GM23338 (cell line): ENCODE results near the gene LMAN1L. TPM values are rescaled to one million over a fixed set of nuclear protein-coding genes. Genes with fewer than 3 reads are reported as not detected.

Experiments
- ATAC-seq: fragments of 200-7000 bp; cut with Tn5 transposase; 3 replicates; pipeline ENCODE4 v1.9.1; 2020
- DNase-seq: peaks from one replicate; pipeline ENCODE4 v3.0.0-alpha.2; 2015; ENCODE audit warnings: low spot score
- H2AFZ ChIP-seq: fragments of 200-600 bp; sonication (generic); 2 replicates; pipeline ENCODE4 v1.8.0; 2016; ENCODE audit warnings: antibody characterized with exemption, mild to moderate bottlenecking, moderate library complexity
- H3F3A ChIP-seq: fragments of 200-600 bp; sonication (generic); replicated peaks from 2 replicates; pipeline ENCODE4 v1.8.0; 2017; ENCODE audit warnings: antibody characterized with exemption, mixed run types, low read depth
- H3K27ac ChIP-seq: fragments of 200-600 bp; sonication (generic); 2 replicates; pipeline ENCODE4 v1.6.1; 2016; ENCODE audit warnings: low read depth
- H3K27me3 ChIP-seq: fragments of 200-600 bp; sonication (generic); 2 replicates; pipeline ENCODE4 v1.8.0; 2016; ENCODE audit warnings: mild to moderate bottlenecking, mixed run types, moderate library complexity; ENCODE audit not compliant: insufficient read depth
- H3K36me3 ChIP-seq: fragments of 200-600 bp; sonication (generic); 2 replicates; pipeline ENCODE4 v1.8.0; 2016; ENCODE audit warnings: mild to moderate bottlenecking; ENCODE audit not compliant: insufficient read depth
- H3K4me1 ChIP-seq: fragments of 200-600 bp; sonication (generic); 2 replicates; pipeline ENCODE4 v1.8.0; 2016; ENCODE audit warnings: mild to moderate bottlenecking, moderate library complexity; ENCODE audit not compliant: insufficient read depth
- H3K4me2 ChIP-seq: fragments of 200-600 bp; sonication (generic); 2 replicates; pipeline ENCODE4 v1.7.1; 2017; ENCODE audit warnings: mixed run types
- H3K4me3 ChIP-seq: fragments of 200-600 bp; sonication (generic); 2 replicates; pipeline ENCODE4 v1.6.1; 2016; ENCODE audit warnings: mixed run types
- H3K79me2 ChIP-seq: fragments of 200-600 bp; sonication (generic); replicated peaks from 2 replicates; pipeline ENCODE4 v1.8.0; 2017; ENCODE audit warnings: mild to moderate bottlenecking; ENCODE audit not compliant: insufficient read depth
- H3K9me2 ChIP-seq: fragments of 200-600 bp; sonication (generic); 2 replicates; pipeline ENCODE4 v1.8.0; 2017; ENCODE audit not compliant: insufficient read depth
- H4K20me1 ChIP-seq: fragments of 200-600 bp; sonication (generic); replicated peaks from 2 replicates; pipeline ENCODE4 v1.8.0; 2017; ENCODE audit warnings: mild to moderate bottlenecking; ENCODE audit not compliant: insufficient read depth
- H3K27ac Mint-ChIP-seq: 2 replicates; pipeline ENCODE4 v1.8.0; 2020; ENCODE audit warnings: inconsistent platforms, mild to moderate bottlenecking, moderate library complexity, mixed read lengths
- H3K27me3 Mint-ChIP-seq: 3 replicates; pipeline ENCODE4 v1.8.0; 2022; ENCODE audit warnings: low read depth, mild to moderate bottlenecking, moderate library complexity, mixed read lengths, inconsistent platforms; ENCODE audit not compliant: insufficient read depth, poor library complexity
- H3K36me3 Mint-ChIP-seq: 3 replicates; pipeline ENCODE4 v1.8.0; 2021; ENCODE audit warnings: low read depth, mild to moderate bottlenecking, inconsistent platforms, moderate library complexity, mixed read lengths
- H3K4me1 Mint-ChIP-seq: 3 replicates; pipeline ENCODE4 v1.8.0; 2020; ENCODE audit warnings: mild to moderate bottlenecking, inconsistent platforms, mixed read lengths
- H3K4me3 Mint-ChIP-seq: 3 replicates; pipeline ENCODE4 v1.8.0; 2021; ENCODE audit warnings: moderate library complexity, mild to moderate bottlenecking, inconsistent platforms, mixed read lengths
- H3K9me3 Mint-ChIP-seq: 3 replicates; pipeline ENCODE4 v1.8.0; 2020; ENCODE audit warnings: moderate library complexity, mild to moderate bottlenecking, inconsistent platforms, mixed read lengths
- CREB1 ChIP-seq: fragments of 250-450 bp; sonication (Bioruptor Pico); IDR thresholded peaks from 2 replicates; pipeline ENCODE4 v1.5.0; 2020; ENCODE audit warnings: low read depth, mild to moderate bottlenecking, moderate library complexity
- CTCF ChIP-seq, 2 experiments: fragments of 200-600 bp in 1 of 2; sonication (generic) in 1 of 2; conservative IDR thresholded peaks; 2 replicates each; pipeline versions ENCODE4 v1.5.1 to v1.6.1; 2016 to 2017; ENCODE audit warnings: antibody characterized with exemption in 2 of 2, low read depth in 2 of 2, mild to moderate bottlenecking in 2 of 2, moderate library complexity in 1 of 2
- ETS1 ChIP-seq: IDR thresholded peaks from 2 replicates; pipeline ENCODE4 v1.6.1; 2016; ENCODE audit warnings: antibody characterized with exemption
- EZH2 ChIP-seq: fragments of 200-600 bp; sonication (generic); IDR thresholded peaks from one replicate; pipeline ENCODE4 v1.8.0; 2017; ENCODE audit warnings: antibody characterized with exemption, mild to moderate bottlenecking, low read depth; ENCODE audit not compliant: unreplicated experiment
- EZH2phosphoT487 ChIP-seq: fragments of 200-600 bp; sonication (generic); IDR thresholded peaks from one replicate; pipeline ENCODE4 v1.8.1; 2018; ENCODE audit warnings: antibody characterized with exemption; ENCODE audit not compliant: unreplicated experiment
- JUNB ChIP-seq: IDR thresholded peaks from one replicate; pipeline ENCODE4 v1.6.1; 2016; ENCODE audit warnings: antibody characterized with exemption; ENCODE audit not compliant: unreplicated experiment
- NANOG ChIP-seq: IDR thresholded peaks from 2 replicates; pipeline ENCODE4 v1.6.1; 2016; ENCODE audit warnings: antibody characterized with exemption, borderline replicate concordance
- POLR2AphosphoS5 ChIP-seq: IDR thresholded peaks from 2 replicates; pipeline ENCODE4 v1.6.1; 2016; ENCODE audit warnings: antibody characterized with exemption, low read depth
- REST ChIP-seq: IDR thresholded peaks from one replicate; pipeline ENCODE4 v1.6.1; 2018; ENCODE audit warnings: antibody characterized with exemption; ENCODE audit not compliant: unreplicated experiment
- STAT1 ChIP-seq: IDR thresholded peaks from one replicate; pipeline ENCODE4 v1.6.1; 2016; ENCODE audit warnings: antibody characterized with exemption; ENCODE audit not compliant: unreplicated experiment
- ZNF114 ChIP-seq: fragments of 250-450 bp; sonication (Bioruptor Pico); IDR thresholded peaks from 2 replicates; pipeline ENCODE4 v1.5.0; 2020; ENCODE audit warnings: mild to moderate bottlenecking, moderate library complexity
- ZNF331 ChIP-seq: fragments of 250-450 bp; sonication (Bioruptor Pico); IDR thresholded peaks from 2 replicates; pipeline ENCODE4 v1.5.0; 2020; ENCODE audit warnings: low read depth, mild to moderate bottlenecking, moderate library complexity
- ZNF462 ChIP-seq: fragments of 250-450 bp; sonication (Bioruptor Pico); IDR thresholded peaks from 2 replicates; pipeline ENCODE4 v1.5.0; 2020; ENCODE audit warnings: mild to moderate bottlenecking, moderate library complexity
- polyA plus RNA-seq: library from polyadenylated mRNA; unstranded; fragments of >200 nt; fragmentation: Nextera tagmentation; extraction: Ambion mirVana; gene quantifications from 2 replicates; pipeline ENCODE4 v1.2.1, GENCODE V29; 2016
- total RNA-seq: library from RNA; depleted of rRNA; stranded (reverse); fragments of >200 nt; shearing (Covaris generic); gene quantifications from 2 replicates; pipeline ENCODE4 v1.2.3, GENCODE V29; 2014

The LMAN1L gene
- total and polyA plus RNA-seq, 2 experiments from 2014 or later: not detected

- ATAC-seq (no peak), DNase-seq (no peak)
- Mint-ChIP-seq H3K4me1 (peaks cover 38% of the 10 kb centered on the region), H3K36me3 (no peaks in the 10 kb centered on the region), H3K4me3 (peak overlapping the region; percentile 82; the same call in 2 of the 3 replicates), H3K27me3 (peaks cover 23% of the 10 kb centered on the region), H3K9me3 (no peaks in the 10 kb centered on the region), H3K27ac (no peak overlapping the region)
- H3K9me2 ChIP-seq: no peaks in the 10 kb centered on the region
- H3K4me2 ChIP-seq: peak overlapping the region; percentile 96; the same call in 1 of the 2 replicates
- H3K36me3 ChIP-seq: no peaks in the 10 kb centered on the region
- H3K4me3 ChIP-seq: no peak overlapping the region
- no peak for TF ChIP-seq CREB1 (CRISPR knock-in tag)
- no peak for TF ChIP-seq STAT1
- TF ChIP-seq REST: no peak
- no peak for TF ChIP-seq ETS1
- no peak for TF ChIP-seq ZNF462 (CRISPR knock-in tag)
- no peak for TF ChIP-seq ZNF114 (CRISPR knock-in tag)
- TF ChIP-seq JUNB: no peak
- no peak for TF ChIP-seq POLR2AphosphoS5
- TF ChIP-seq EZH2: no peak
- no peak for TF ChIP-seq EZH2phosphoT487
- TF ChIP-seq ZNF331 (CRISPR knock-in tag): no peak
- no peak for TF ChIP-seq NANOG
- TF ChIP-seq CTCF (conservative IDR thresholded peaks at IDR 0.05; ENCODE audit: low read depth in 2 of 2): no peak
- peaks cover 22% of the 10 kb centered on the region for H3K4me1 ChIP-seq
- H2AFZ ChIP-seq: no peak overlapping the region
- H3F3A ChIP-seq: peaks cover 7% of the 10 kb centered on the region
- H4K20me1 ChIP-seq: peaks cover 34% of the 10 kb centered on the region
- H3K79me2 ChIP-seq: peaks cover 5% of the 10 kb centered on the region
- H3K27me3 ChIP-seq: peaks cover 19% of the 10 kb centered on the region
- H3K27ac ChIP-seq: no peak overlapping the region
Observed at GRCh38 chr15:74783808-74784175, 28.8 kb upstream of the LMAN1L start.
